Activated T-helper 1 cell treated with anti-CD3 and anti-CD28 coated beads, Interleukin-12 subunit alpha, Interleukin-12 subunit beta, Interleukin-2, Interleukin-4 antibody, amounts not matched to agents 30 ng/mL and 10 ng/mL and 1 ng/mL, durations not matched to agents 14 hours and 24 hours and 36 hours (primary cell): ENCODE data around the gene APBB2. TPM values are rescaled to one million over a fixed set of nuclear protein-coding genes. Genes with fewer than 3 reads are reported as not detected.

Experiments used
- DNase-seq: peaks from one replicate; pipeline ENCODE4 v3.0.0; 2021; ENCODE audit warnings: low spot score
- H3K27ac Mint-ChIP-seq: one replicate; pipeline ENCODE4 v1.8.0; 2021; ENCODE audit warnings: mild to moderate bottlenecking, mixed read lengths
- H3K27me3 Mint-ChIP-seq: one replicate; pipeline ENCODE4 v1.8.0; 2022; ENCODE audit warnings: mild to moderate bottlenecking, moderate library complexity, mixed read lengths; ENCODE audit not compliant: insufficient read depth
- H3K36me3 Mint-ChIP-seq: one replicate; pipeline ENCODE4 v1.8.0; 2021; ENCODE audit warnings: low read depth, mixed read lengths
- H3K4me1 Mint-ChIP-seq: one replicate; pipeline ENCODE4 v1.8.0; 2021; ENCODE audit warnings: low read depth, mixed read lengths
- H3K4me3 Mint-ChIP-seq: one replicate; pipeline ENCODE4 v1.8.0; 2021; ENCODE audit warnings: mild to moderate bottlenecking, moderate library complexity, mixed read lengths
- H3K9me3 Mint-ChIP-seq: one replicate; pipeline ENCODE4 v1.8.0; 2021; ENCODE audit warnings: mixed read lengths
- intact Hi-C: fragments of 100-400 bp; cut with micrococcal nuclease; formaldehyde crosslinking; loops from one replicate; pipeline ENCODE4 v1.15.1; 2024
- total RNA-seq: library from RNA; stranded (reverse); gene quantifications from 2 replicates; pipeline ENCODE4 v1.2.3, GENCODE V29; 2022

The APBB2 gene
- total RNA-seq, 1 donor from 2014 or later: 11.0 TPM

GRCh38 chr4:41178372-41179370, 35.7 kb downstream of the APBB2 start:
- no peaks in the 10 kb centered on the region for H3K4me1 Mint-ChIP-seq
- H3K36me3 Mint-ChIP-seq: no peaks in the 10 kb centered on the region
- peaks cover 3% of the 10 kb centered on the region for H3K27me3 Mint-ChIP-seq
- DNase-seq: no peak
- H3K27ac Mint-ChIP-seq: no peak overlapping the region
- intact Hi-C loops: no loop called here
- no peaks in the 10 kb centered on the region for H3K9me3 Mint-ChIP-seq
- no peak overlapping the region for H3K4me3 Mint-ChIP-seq

DNA sequence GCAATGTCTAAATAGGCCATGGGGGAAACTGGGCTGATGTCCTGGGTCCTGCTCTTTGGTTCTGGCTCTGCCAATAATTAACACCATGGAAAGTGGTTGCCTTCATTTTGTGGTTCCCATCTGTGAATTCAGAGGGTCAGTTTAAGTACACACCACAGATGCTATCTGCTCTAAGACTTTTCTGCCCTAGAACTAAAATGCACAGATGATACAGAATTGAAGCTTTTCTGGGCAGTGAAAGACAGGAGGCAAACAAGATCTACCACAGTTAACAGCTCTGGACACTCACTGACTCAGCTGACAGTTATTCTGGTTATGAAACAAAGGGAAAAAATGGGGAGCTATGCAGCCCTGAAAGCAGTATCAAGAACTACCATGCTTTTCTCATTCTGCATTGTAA, 37.3 kb downstream of the APBB2 start:
- H3K27me3 Mint-ChIP-seq: peaks cover 3% of the 10 kb centered on the region
- H3K9me3 Mint-ChIP-seq: no peaks in the 10 kb centered on the region
- H3K36me3 Mint-ChIP-seq: no peaks in the 10 kb centered on the region
- DNase-seq: no peak
- H3K4me1 Mint-ChIP-seq: no peaks in the 10 kb centered on the region
- no peak overlapping the region for H3K27ac Mint-ChIP-seq
- intact Hi-C loops: no loop called here
- H3K4me3 Mint-ChIP-seq: no peak overlapping the region

DNA sequence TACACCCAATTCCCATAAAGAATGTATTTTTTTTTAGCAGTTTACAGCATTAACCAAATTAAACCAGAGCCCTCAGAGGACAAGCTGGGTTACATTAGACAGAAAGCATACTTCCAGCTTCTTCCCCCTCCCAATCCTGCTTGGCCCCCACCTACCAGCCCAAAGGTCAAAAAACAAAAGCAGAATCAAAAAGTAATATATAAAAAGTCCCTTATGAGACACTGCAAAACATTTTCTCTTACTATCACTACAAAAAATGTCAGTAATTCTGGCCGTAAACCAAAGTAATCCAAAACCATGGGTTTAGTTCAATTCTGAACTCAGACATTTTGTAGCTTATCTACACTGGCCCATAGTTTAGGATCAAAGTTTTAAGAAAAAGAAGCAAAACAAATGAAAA, 38.0 kb downstream of the APBB2 start:
- Mint-ChIP-seq H3K9me3 (no peaks in the 10 kb centered on the region), H3K4me1 (no peaks in the 10 kb centered on the region), H3K27me3 (peaks cover 3% of the 10 kb centered on the region), H3K4me3 (no peak overlapping the region), H3K27ac (no peak overlapping the region), H3K36me3 (no peaks in the 10 kb centered on the region)
- intact Hi-C loops: no loop called here
- no peak for DNase-seq

DNA sequence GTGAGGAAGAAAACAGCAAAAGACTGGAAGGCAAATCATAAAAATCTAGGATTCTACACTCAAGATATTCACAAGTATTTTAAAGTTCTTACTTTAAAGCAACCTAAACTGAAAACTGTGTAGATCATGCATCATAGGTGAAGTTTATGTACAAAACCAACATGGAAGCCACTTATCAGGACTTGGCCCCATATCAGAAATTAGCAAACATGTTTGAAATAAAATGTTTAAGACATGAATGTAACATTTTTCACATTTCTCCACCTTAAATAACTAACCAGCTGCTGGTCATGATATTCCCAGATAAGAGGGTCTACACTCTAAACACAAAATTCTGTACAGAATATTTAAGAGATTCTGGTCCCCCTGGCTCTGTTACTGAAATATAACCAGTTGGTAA, 38.5 kb downstream of the APBB2 start:
- H3K9me3 Mint-ChIP-seq: no peaks in the 10 kb centered on the region
- no peaks in the 10 kb centered on the region for H3K4me1 Mint-ChIP-seq
- no peak overlapping the region for H3K27ac Mint-ChIP-seq
- H3K36me3 Mint-ChIP-seq: no peaks in the 10 kb centered on the region
- DNase-seq: no peak
- intact Hi-C loops: no loop called here
- peaks cover 3% of the 10 kb centered on the region for H3K27me3 Mint-ChIP-seq
- no peak overlapping the region for H3K4me3 Mint-ChIP-seq

DNA sequence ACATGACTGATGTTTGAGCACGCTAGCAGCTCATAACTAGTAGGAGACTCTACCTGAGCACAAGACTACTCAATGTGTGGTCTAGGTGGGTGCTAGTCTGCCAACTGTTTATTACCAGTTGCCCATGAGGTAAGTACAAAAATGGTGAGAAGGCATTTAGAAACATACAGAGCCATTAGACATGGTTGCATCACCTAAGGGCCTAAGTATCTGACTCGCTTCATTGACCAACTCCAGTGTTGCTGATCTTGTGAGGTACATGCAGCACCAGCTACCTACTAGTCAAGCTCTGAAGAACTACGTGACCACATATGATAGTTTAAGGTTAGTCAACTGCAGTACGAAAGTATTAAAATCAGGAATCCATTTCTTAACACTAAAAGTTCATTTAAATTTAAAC, 39.9 kb downstream of the APBB2 start:
- Mint-ChIP-seq H3K27me3 (peaks cover 3% of the 10 kb centered on the region), H3K9me3 (no peaks in the 10 kb centered on the region), H3K4me1 (no peaks in the 10 kb centered on the region), H3K4me3 (no peak overlapping the region), H3K36me3 (no peaks in the 10 kb centered on the region), H3K27ac (no peak overlapping the region)
- DNase-seq: no peak
- intact Hi-C loops: no loop called here

- no peaks in the 10 kb centered on the region for H3K9me3 Mint-ChIP-seq
- no peaks in the 10 kb centered on the region for H3K4me1 Mint-ChIP-seq
- H3K4me3 Mint-ChIP-seq: no peak overlapping the region
- no peak for DNase-seq
- H3K27me3 Mint-ChIP-seq: peaks cover 3% of the 10 kb centered on the region
- H3K36me3 Mint-ChIP-seq: no peaks in the 10 kb centered on the region
- H3K27ac Mint-ChIP-seq: no peak overlapping the region
- intact Hi-C loops: no loop called here
Observed at GRCh38 chr4:41172786-41173185, 41.6 kb downstream of the APBB2 start.

- intact Hi-C loops: no loop called here
- H3K4me3 Mint-ChIP-seq: no peak overlapping the region
- H3K27ac Mint-ChIP-seq: no peak overlapping the region
Observed at GRCh38 chr4:41169256-41169800, 45.0 kb downstream of the APBB2 start.

GRCh38 chr4:41167191-41167590, 47.2 kb downstream of the APBB2 start:
- no peak for DNase-seq
- Mint-ChIP-seq H3K4me3 (no peak overlapping the region), H3K27me3 (no peaks in the 10 kb centered on the region), H3K9me3 (no peaks in the 10 kb centered on the region), H3K27ac (no peak overlapping the region), H3K4me1 (no peaks in the 10 kb centered on the region), H3K36me3 (no peaks in the 10 kb centered on the region)
- intact Hi-C loops: no loop called here

More at GRCh38 chr4:41169256-41169800, 45.0 kb downstream of the APBB2 start:
- no peaks in the 10 kb centered on the region for H3K4me1 Mint-ChIP-seq
- DNase-seq: no peak
- no peaks in the 10 kb centered on the region for H3K36me3 Mint-ChIP-seq
- H3K9me3 Mint-ChIP-seq: no peaks in the 10 kb centered on the region
- no peaks in the 10 kb centered on the region for H3K27me3 Mint-ChIP-seq

GRCh38 chr4:41164405-41164804, 49.9 kb downstream of the APBB2 start:
- no peak overlapping the region for H3K4me3 Mint-ChIP-seq
- no peaks in the 10 kb centered on the region for H3K36me3 Mint-ChIP-seq
- H3K27me3 Mint-ChIP-seq: no peaks in the 10 kb centered on the region
- DNase-seq: no peak
- no peaks in the 10 kb centered on the region for H3K4me1 Mint-ChIP-seq
- intact Hi-C loops: no loop called here
- H3K27ac Mint-ChIP-seq: no peak overlapping the region
- no peaks in the 10 kb centered on the region for H3K9me3 Mint-ChIP-seq

GRCh38 chr4:41161355-41161754, 53.0 kb downstream of the APBB2 start:
- Mint-ChIP-seq H3K27ac (no peak overlapping the region), H3K27me3 (no peaks in the 10 kb centered on the region), H3K36me3 (no peaks in the 10 kb centered on the region), H3K9me3 (no peaks in the 10 kb centered on the region), H3K4me1 (no peaks in the 10 kb centered on the region), H3K4me3 (no peak overlapping the region)
- intact Hi-C loops: no loop called here
- DNase-seq: no peak

- no peak for DNase-seq
- intact Hi-C loops: no loop called here
- H3K27me3 Mint-ChIP-seq: no peaks in the 10 kb centered on the region
- no peak overlapping the region for H3K27ac Mint-ChIP-seq
- no peak overlapping the region for H3K4me3 Mint-ChIP-seq
- no peaks in the 10 kb centered on the region for H3K36me3 Mint-ChIP-seq
- H3K9me3 Mint-ChIP-seq: no peaks in the 10 kb centered on the region
- no peaks in the 10 kb centered on the region for H3K4me1 Mint-ChIP-seq
Observed at GRCh38 chr4:41160856-41161255, 53.5 kb downstream of the APBB2 start.

- no peaks in the 10 kb centered on the region for H3K9me3 Mint-ChIP-seq
- no peaks in the 10 kb centered on the region for H3K36me3 Mint-ChIP-seq
- intact Hi-C loops: no loop called here
- no peak for DNase-seq
- no peaks in the 10 kb centered on the region for H3K4me1 Mint-ChIP-seq
- H3K27ac Mint-ChIP-seq: no peak overlapping the region
- no peak overlapping the region for H3K4me3 Mint-ChIP-seq
- no peaks in the 10 kb centered on the region for H3K27me3 Mint-ChIP-seq
Observed at GRCh38 chr4:41160012-41160789, 54.1 kb downstream of the APBB2 start.

GRCh38 chr4:41158756-41159155, 55.6 kb downstream of the APBB2 start:
- H3K4me1 Mint-ChIP-seq: no peaks in the 10 kb centered on the region
- DNase-seq: no peak
- no peak overlapping the region for H3K4me3 Mint-ChIP-seq
- no peaks in the 10 kb centered on the region for H3K27me3 Mint-ChIP-seq
- no peaks in the 10 kb centered on the region for H3K36me3 Mint-ChIP-seq
- H3K27ac Mint-ChIP-seq: no peak overlapping the region
- no peaks in the 10 kb centered on the region for H3K9me3 Mint-ChIP-seq
- intact Hi-C loops: no loop called here
